Measurements from ENCODE around the gene XXYLT1. TPM values are rescaled to one million over a fixed set of nuclear protein-coding genes. Genes with fewer than 3 reads are reported as not detected.
"Not testable (repeated sequence)": the region's sequence is repeated elsewhere in the genome, so short reads cannot be mapped to it uniquely, and the experiment has no call there.

XXYLT1 gene
- total and polyA plus RNA-seq, 12 donors = 2.2 to 7.2 (median 3.6) TPM

GRCh38 chr3:195038161-195038560 is 232.8 kb downstream of the XXYLT1 start:
- no peak overlapping the region for H3K4me3 ChIP-seq
- H3K27ac ChIP-seq = no peak overlapping the region
- H3K4me1 ChIP-seq = peaks cover 0 to 8% (median 0%) of the 10 kb centered on the region in 9 donors
- TF ChIP-seq, protein P1, sequence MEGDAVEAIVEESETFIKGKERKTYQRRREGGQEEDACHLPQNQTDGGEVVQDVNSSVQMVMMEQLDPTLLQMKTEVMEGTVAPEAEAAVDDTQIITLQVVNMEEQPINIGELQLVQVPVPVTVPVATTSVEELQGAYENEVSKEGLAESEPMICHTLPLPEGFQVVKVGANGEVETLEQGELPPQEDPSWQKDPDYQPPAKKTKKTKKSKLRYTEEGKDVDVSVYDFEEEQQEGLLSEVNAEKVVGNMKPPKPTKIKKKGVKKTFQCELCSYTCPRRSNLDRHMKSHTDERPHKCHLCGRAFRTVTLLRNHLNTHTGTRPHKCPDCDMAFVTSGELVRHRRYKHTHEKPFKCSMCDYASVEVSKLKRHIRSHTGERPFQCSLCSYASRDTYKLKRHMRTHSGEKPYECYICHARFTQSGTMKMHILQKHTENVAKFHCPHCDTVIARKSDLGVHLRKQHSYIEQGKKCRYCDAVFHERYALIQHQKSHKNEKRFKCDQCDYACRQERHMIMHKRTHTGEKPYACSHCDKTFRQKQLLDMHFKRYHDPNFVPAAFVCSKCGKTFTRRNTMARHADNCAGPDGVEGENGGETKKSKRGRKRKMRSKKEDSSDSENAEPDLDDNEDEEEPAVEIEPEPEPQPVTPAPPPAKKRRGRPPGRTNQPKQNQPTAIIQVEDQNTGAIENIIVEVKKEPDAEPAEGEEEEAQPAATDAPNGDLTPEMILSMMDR (IDR thresholded peaks at IDR 0.05) = no peak
- H3K27me3 ChIP-seq = no peaks in the 10 kb centered on the region
- DNase-seq (no peak), ATAC-seq (no peak)
- intact Hi-C loops (cut with DNase I) = no loop called here
- no peaks in the 10 kb centered on the region for H3K36me3 ChIP-seq
- H3K9me3 ChIP-seq = peaks cover 0 to 5% (median 0%) of the 10 kb centered on the region in 11 donors
- WGBS, 2 donors = 95 to 96% methylated on average over 5 of the region's 5 CpGs

GRCh38 chr3:195037586-195037985 is 233.4 kb downstream of the XXYLT1 start:
- 96% methylated on average over 3 of the region's 3 CpGs for WGBS, 2 donors
- H3K27me3 ChIP-seq; H3K4me3 ChIP-seq; H3K36me3 ChIP-seq; H3K4me1 ChIP-seq; H3K9me3 ChIP-seq; intact Hi-C loops (cut with DNase I); H3K27ac ChIP-seq; ATAC-seq; DNase-seq: not testable (repeated sequence)

DNA sequence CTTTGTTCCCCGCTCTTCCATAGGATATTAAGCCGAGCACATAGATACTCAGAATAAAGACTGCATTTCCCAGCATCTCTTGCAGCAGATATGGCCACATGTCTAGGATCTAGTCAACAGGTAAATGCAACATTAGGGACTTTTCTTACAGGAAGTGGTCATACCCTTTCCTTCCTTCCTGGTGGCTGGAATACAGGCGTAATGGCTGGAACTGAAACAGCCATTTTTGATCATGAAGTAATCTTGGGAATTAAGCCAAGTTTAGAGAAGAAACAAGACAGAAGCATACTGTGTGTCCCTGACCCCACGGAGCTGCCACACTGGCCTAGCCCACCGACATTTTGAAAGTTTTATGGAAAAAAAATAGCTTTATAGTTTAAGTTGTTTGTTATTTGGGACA is 234.0 kb downstream of the XXYLT1 start:
- peaks cover 0 to 14% (median 2%) of the 10 kb centered on the region in 9 donors for H3K4me1 ChIP-seq
- no peak overlapping the region for H3K4me3 ChIP-seq
- no peak for ATAC-seq
- WGBS, 2 donors = 69 to 76% methylated on average over 5 of the region's 5 CpGs
- H3K36me3 ChIP-seq = no peaks in the 10 kb centered on the region
- no peak overlapping the region for H3K27ac ChIP-seq
- peaks cover 0 to 5% (median 0%) of the 10 kb centered on the region in 11 donors for H3K9me3 ChIP-seq
- intact Hi-C loops (cut with DNase I) = no loop called here
- H3K27me3 ChIP-seq = no peaks in the 10 kb centered on the region
- DNase-seq = no peak
- TF ChIP-seq, protein P1 (IDR thresholded peaks at IDR 0.05) = no peak

GRCh38 chr3:195036574-195036973 is 234.4 kb downstream of the XXYLT1 start:
- H3K4me1 ChIP-seq = peaks cover 0 to 18% (median 3%) of the 10 kb centered on the region in 9 donors
- no peaks in the 10 kb centered on the region for H3K27me3 ChIP-seq
- TF ChIP-seq, protein P1 (IDR thresholded peaks at IDR 0.05) = no peak
- no peak overlapping the region for H3K27ac ChIP-seq
- 88 to 92% methylated on average over 6 of the region's 6 CpGs for WGBS, 2 donors
- ATAC-seq = no peak
- H3K36me3 ChIP-seq = no peaks in the 10 kb centered on the region
- H3K9me3 ChIP-seq = peaks cover 0 to 5% (median 0%) of the 10 kb centered on the region in 11 donors
- H3K4me3 ChIP-seq = no peak overlapping the region
- DNase-seq = no peak
- intact Hi-C loops (cut with DNase I) = no loop called here

GRCh38 chr3:195036203-195036505 is 234.8 kb downstream of the XXYLT1 start:
- Histone ChIP-seq H3K36me3 (no peaks in the 10 kb centered on the region), H3K9me3 (peaks cover 0 to 5% (median 0%) of the 10 kb centered on the region in 11 donors), H3K4me3 (no peak overlapping the region), H3K27me3 (no peaks in the 10 kb centered on the region), H3K27ac (no peak overlapping the region), H3K4me1 (peaks cover 0 to 21% (median 4%) of the 10 kb centered on the region in 9 donors)
- TF ChIP-seq, protein P1 (IDR thresholded peaks at IDR 0.05) = no peak
- intact Hi-C loops (cut with DNase I) = no loop called here
- ATAC-seq = no peak
- no peak for DNase-seq
- 73 to 82% methylated on average over 17 of the region's 17 CpGs for WGBS, 2 donors
